ENCODE measurements around the gene WDR38. TPM values are rescaled to one million over a fixed set of nuclear protein-coding genes. Genes with fewer than 3 reads are reported as not detected.
A peak's percentile ranks its signal among the peaks of the same experiment; 100 is the strongest.

The WDR38 gene
- total and polyA plus RNA-seq, 2 of the 13 experiments (the other 11 are each of a cell fraction or from before 2014, with no cell fraction given), result not detected

- TF ChIP-seq KAT8 (CRISPR knock-in tag; IDR thresholded peaks at IDR 0.05), result peak; percentile 43; the same call in 1 of the 2 replicates
- TF ChIP-seq MAF1 (CRISPR knock-in tag; IDR thresholded peaks at IDR 0.05; ENCODE audit: borderline replicate concordance), result no peak
- TF ChIP-seq SRSF1 (optimal IDR thresholded peaks at IDR 0.05; ENCODE audit: low read depth, low read length), result peak; percentile 37
- peak; percentile 64 for TF ChIP-seq ZNF407 (CRISPR knock-in tag; IDR thresholded peaks at IDR 0.05; ENCODE audit: not compliant biosample characterization)
- peak; percentile 32; the same call in 1 of the 2 replicates for TF ChIP-seq HDAC2 (CRISPR knock-in tag; IDR thresholded peaks at IDR 0.05)
- peak; percentile 84 for TF ChIP-seq KDM5A (IDR thresholded peaks at IDR 0.05; ENCODE audit: borderline replicate concordance, low read length)
- TF ChIP-seq ZNF580 (CRISPR knock-in tag; IDR thresholded peaks at IDR 0.05; ENCODE audit: borderline replicate concordance, low read depth), result peak; percentile 75; the same call in 1 of the 2 replicates
- TF ChIP-seq MYC (CRISPR knock-in tag; IDR thresholded peaks at IDR 0.05; ENCODE audit: borderline replicate concordance), result peak; percentile 65; the same call in 1 of the 2 replicates
- TF ChIP-seq FOXK1 (CRISPR knock-in tag; IDR thresholded peaks at IDR 0.05; ENCODE audit: borderline replicate concordance, low read depth), result peak; percentile 37; the same call in 1 of the 2 replicates
- TF ChIP-seq ZNF563 (CRISPR knock-in tag; IDR thresholded peaks at IDR 0.05), result peak; percentile 66; the same call in 1 of the 2 replicates
- TF ChIP-seq ZEB1 (IDR thresholded peaks at IDR 0.05; ENCODE audit: insufficient replicate concordance, low read depth), result no peak
- TF ChIP-seq MYNN (CRISPR knock-in tag; IDR thresholded peaks at IDR 0.05; ENCODE audit: low read depth), result 0 out of 2 replicates have a peak, but pooled peaks have one; percentile 19
- TF ChIP-seq ZNF770 (CRISPR knock-in tag; IDR thresholded peaks at IDR 0.05), result 0 out of 2 replicates have a peak, but pooled peaks have one; percentile 40
- TF ChIP-seq ZNF180 (CRISPR knock-in tag; IDR thresholded peaks at IDR 0.05; ENCODE audit: borderline replicate concordance, low read depth), result no peak
- TF ChIP-seq ZNF230 (CRISPR knock-in tag; IDR thresholded peaks at IDR 0.05), result no peak
- TF ChIP-seq ZNF672 (CRISPR knock-in tag; IDR thresholded peaks at IDR 0.05), result no peak
- TF ChIP-seq ZNF782 (CRISPR knock-in tag; IDR thresholded peaks at IDR 0.05; ENCODE audit: borderline replicate concordance), result no peak
- 0 out of 2 replicates have a peak, but pooled peaks have one; percentile 77 for TF ChIP-seq RELA (CRISPR knock-in tag; IDR thresholded peaks at IDR 0.05)
Observed at GRCh38 chr9:124852829-124853531, at the start of gene WDR38 (continued).
